KOPT-K1 (cell line): ENCODE results near the gene ARHGEF10L.

ENCODE experiments used
- H3K27ac ChIP-seq: fragments of 200-600 bp; sonication (generic); 2 replicates; pipeline ENCODE4 v1.5.1; 2016; ENCODE audit warnings: antibody characterized with exemption, mild to moderate bottlenecking, low read depth, low read length; ENCODE audit not compliant: poor library complexity, severe bottlenecking
- H3K36me3 ChIP-seq: fragments of 200-600 bp; sonication (generic); 2 replicates; pipeline ENCODE4 v1.5.1; 2017; ENCODE audit warnings: antibody characterized with exemption, mild to moderate bottlenecking, low read length, moderate library complexity; ENCODE audit not compliant: insufficient read depth
- H3K9me3 ChIP-seq: fragments of 200-600 bp; sonication (generic); 2 replicates; pipeline ENCODE4 v1.5.1; 2017; ENCODE audit warnings: antibody characterized with exemption, low read length, mild to moderate bottlenecking; ENCODE audit not compliant: insufficient read depth, poor library complexity, severe bottlenecking

Gene ARHGEF10L

GRCh38 chr1:17584539-17584938 is 45.0 kb downstream of the ARHGEF10L start:
- no peak overlapping the region for H3K27ac ChIP-seq
- H3K36me3 ChIP-seq = no peaks in the 10 kb centered on the region
- H3K9me3 ChIP-seq = no peaks in the 10 kb centered on the region

GRCh38 chr1:17585266-17585987 is 45.9 kb downstream of the ARHGEF10L start:
- no peaks in the 10 kb centered on the region for H3K36me3 ChIP-seq
- no peak overlapping the region for H3K27ac ChIP-seq
- no peaks in the 10 kb centered on the region for H3K9me3 ChIP-seq

- Histone ChIP-seq H3K27ac (no peak overlapping the region), H3K9me3 (no peaks in the 10 kb centered on the region), H3K36me3 (no peaks in the 10 kb centered on the region)
Measured at GRCh38 chr1:17586172-17586964, 46.9 kb downstream of the ARHGEF10L start.

DNA sequence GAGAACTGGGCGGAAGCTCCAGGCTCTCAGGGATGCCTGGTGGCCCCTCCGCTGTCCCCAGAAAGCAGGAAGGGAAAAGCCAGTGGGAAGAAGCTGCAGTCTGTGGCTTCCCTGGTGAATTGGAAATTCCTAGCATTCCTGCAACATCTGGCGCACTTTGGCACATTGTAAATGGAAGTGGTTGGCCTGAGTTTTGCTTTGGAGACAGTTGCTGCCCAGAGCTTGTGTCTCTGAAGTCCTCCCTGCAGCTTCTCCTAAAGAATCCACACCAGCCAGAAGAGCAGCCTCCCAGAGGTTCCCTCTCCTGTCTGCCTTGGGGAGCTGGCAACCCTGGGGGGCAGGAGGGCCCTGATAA is 48.2 kb downstream of the ARHGEF10L start:
- Histone ChIP-seq H3K36me3 (no peaks in the 10 kb centered on the region), H3K27ac (no peak overlapping the region), H3K9me3 (no peaks in the 10 kb centered on the region)

GRCh38 chr1:17588048-17588871 is 48.8 kb downstream of the ARHGEF10L start:
- H3K36me3 ChIP-seq = no peaks in the 10 kb centered on the region
- no peaks in the 10 kb centered on the region for H3K9me3 ChIP-seq

DNA sequence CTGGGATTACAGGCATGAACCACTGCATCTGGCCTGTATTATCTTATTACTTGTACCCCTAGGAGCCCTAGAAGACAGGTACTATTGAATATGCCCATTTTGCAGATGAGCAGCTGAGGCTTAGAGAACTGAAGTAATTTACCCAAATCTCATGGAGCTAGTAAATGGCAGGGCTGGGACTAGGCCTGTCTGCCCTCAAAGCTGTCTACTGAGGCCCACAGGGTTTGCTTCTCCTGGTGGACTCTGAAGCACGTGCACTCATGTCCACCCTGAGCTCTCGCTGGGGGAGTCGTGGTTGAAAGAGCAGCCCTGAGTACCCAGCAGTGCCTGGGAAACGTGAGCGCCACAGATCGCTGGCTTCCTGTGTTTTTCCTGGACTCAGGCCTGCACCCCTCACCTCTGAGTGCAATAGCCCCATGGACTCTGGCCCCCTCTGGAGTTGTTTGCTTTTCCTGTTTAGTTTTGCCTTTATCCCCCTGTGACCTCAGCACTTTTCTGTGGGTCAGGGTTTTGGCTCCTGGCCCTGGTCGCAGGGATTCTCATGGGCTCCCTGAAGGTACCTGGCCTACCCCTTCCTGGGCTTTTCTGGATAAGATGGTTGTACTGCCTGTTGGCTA is 52.4 kb downstream of the ARHGEF10L start:
- H3K36me3 ChIP-seq = no peaks in the 10 kb centered on the region
- H3K27ac ChIP-seq = no peak overlapping the region
- H3K9me3 ChIP-seq = no peaks in the 10 kb centered on the region

More at GRCh38 chr1:17588048-17588871, 48.8 kb downstream of the ARHGEF10L start:
- no peak overlapping the region for H3K27ac ChIP-seq

DNA sequence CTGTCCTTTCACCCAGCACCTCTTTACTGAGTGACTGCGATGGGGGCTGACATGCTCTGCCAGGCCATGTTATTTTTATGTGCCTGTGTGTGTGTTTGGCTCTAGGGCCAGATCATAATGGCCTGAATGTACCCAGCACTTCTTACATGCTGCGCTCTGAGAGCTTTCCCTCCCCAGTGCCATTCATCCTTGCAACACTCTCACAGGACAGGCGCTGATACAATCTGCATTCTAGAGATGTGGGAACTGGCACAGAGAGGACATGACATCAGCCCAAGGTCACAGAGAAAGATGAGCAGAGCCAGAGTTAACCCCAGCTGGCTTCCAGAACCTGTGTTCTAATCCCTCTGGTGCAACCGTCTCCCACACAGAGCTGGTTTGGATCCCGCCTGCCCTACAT is 54.5 kb downstream of the ARHGEF10L start:
- Histone ChIP-seq H3K36me3 (no peaks in the 10 kb centered on the region), H3K27ac (no peak overlapping the region), H3K9me3 (no peaks in the 10 kb centered on the region)

- no peaks in the 10 kb centered on the region for H3K36me3 ChIP-seq
- no peak overlapping the region for H3K27ac ChIP-seq
- H3K9me3 ChIP-seq = no peaks in the 10 kb centered on the region
Measured at GRCh38 chr1:17594690-17595601, 55.4 kb downstream of the ARHGEF10L start.

DNA sequence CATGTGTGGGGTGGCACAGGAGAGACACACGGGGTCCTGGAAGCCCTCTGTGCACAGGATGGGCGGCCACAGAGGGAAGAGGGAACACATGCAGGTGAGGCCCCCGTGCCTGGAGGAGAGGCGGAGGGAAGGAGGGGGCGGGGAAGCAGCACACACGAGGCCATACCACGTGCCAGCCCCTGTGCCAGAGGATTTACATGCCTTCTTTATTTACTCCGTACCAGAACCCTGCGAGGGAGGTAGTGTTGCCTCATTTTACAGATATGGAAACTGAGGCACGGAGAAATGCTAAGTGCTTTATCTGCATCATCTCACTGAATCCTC is 56.1 kb downstream of the ARHGEF10L start:
- Histone ChIP-seq H3K36me3 (no peaks in the 10 kb centered on the region), H3K27ac (no peak overlapping the region), H3K9me3 (no peaks in the 10 kb centered on the region)

- Histone ChIP-seq H3K9me3 (no peaks in the 10 kb centered on the region), H3K27ac (no peak overlapping the region), H3K36me3 (no peaks in the 10 kb centered on the region)
Measured at GRCh38 chr1:17596186-17596585, 56.7 kb downstream of the ARHGEF10L start.

DNA sequence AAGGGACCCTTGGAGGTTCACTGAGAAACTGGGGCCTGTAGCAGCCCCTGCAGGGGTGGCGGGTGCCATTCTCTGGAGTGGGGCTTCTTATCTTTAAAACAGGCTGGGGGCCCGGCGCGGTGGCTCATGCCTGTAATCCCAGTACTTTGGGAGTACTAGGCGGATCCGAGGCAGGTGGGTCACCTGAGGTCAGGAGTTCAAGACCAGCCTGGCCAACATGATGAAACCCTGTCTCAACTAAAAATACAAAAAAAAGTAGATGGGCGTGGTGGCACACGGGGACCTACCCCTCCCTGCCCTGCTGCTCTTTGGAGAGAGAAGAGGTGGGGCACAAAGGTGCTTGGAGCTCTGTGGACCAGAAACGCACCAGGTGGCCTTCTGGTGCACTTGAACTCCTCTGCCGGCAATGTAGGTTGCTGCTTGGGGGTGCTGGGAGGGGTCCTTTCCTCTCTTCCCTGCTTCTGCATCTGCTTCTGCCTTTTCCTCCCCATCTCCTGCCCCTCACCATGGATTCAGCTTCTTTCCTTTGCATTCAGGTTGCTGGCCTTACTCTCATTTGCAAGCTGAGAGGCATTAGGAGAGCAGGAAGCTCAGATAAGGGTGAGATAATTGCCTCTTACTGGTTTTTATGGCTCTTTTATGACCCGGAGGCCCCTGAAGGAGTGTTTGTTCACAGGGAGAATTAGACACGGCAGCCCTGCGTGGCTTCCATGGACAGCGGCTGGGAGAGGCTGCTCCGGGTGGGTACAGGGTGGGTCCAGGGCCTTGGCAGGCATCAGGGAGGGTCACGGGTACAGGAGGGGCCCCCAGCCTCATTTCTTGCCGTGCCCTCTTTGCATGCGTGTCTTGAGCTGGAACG is 57.4 kb downstream of the ARHGEF10L start:
- Histone ChIP-seq H3K27ac (no peak overlapping the region), H3K9me3 (no peaks in the 10 kb centered on the region), H3K36me3 (no peaks in the 10 kb centered on the region)

GRCh38 chr1:17597651-17598050 is 58.2 kb downstream of the ARHGEF10L start:
- Histone ChIP-seq H3K36me3 (no peaks in the 10 kb centered on the region), H3K27ac (no peak overlapping the region), H3K9me3 (no peaks in the 10 kb centered on the region)

- no peaks in the 10 kb centered on the region for H3K9me3 ChIP-seq
- H3K27ac ChIP-seq = no peak overlapping the region
- H3K36me3 ChIP-seq = no peaks in the 10 kb centered on the region
Measured at GRCh38 chr1:17598251-17598650, 58.8 kb downstream of the ARHGEF10L start.
